ENCODE measurements around the gene GPLD1. TPM values are rescaled to one million over a fixed set of nuclear protein-coding genes. Genes with fewer than 3 reads are reported as not detected.

GPLD1 gene
- total and polyA plus RNA-seq, 9 of the 15 experiments (the other 6 are each of a cell fraction or from before 2014, with no cell fraction given): 0.11 to 1.3 (median 0.82) TPM

DNA sequence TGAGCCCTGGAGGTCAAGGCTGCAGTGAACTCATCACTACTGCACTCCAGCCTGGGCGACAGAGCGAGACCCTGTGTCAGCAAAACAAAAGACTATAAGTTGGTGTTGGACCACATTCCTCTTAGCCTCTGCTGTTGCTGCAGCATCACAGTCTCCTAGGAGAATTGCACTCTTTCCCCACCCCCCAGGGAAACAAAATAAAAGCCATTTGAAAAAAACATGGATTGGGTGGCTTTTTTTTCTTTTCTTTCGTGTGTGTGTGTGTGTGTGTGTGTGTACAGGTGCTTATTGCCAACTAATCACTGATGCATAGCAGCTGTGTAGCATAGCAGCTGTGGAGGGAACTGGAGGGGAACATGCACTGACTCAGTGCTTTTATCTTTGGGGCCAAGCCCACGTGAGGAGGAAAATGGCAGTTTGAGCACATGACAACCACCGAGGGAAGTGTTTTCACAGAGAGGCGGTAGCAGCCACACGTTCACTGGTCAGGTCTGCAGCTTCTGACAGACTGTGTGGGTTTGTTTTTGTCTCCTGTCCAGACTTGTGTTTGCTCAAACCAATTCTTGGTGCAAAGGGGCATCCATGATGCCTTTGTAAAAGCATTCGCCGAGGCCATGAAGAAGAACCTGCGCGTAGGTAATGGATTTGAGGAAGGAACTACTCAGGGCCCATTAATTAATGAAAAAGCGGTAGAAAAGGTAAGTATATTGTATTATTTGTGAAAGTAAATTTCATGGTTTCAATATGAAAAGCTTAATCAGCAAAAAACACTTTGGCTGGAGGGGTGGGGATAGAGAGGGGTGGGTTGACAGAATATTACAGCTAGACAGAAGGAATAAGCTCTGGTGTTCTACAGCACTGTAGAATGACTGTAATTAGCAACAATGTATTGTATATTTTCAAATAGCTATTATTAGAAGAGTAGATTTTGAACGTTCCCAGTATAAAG is 33.1 kb upstream of the GPLD1 start (continued):
- TF ChIP-seq, protein P1, sequence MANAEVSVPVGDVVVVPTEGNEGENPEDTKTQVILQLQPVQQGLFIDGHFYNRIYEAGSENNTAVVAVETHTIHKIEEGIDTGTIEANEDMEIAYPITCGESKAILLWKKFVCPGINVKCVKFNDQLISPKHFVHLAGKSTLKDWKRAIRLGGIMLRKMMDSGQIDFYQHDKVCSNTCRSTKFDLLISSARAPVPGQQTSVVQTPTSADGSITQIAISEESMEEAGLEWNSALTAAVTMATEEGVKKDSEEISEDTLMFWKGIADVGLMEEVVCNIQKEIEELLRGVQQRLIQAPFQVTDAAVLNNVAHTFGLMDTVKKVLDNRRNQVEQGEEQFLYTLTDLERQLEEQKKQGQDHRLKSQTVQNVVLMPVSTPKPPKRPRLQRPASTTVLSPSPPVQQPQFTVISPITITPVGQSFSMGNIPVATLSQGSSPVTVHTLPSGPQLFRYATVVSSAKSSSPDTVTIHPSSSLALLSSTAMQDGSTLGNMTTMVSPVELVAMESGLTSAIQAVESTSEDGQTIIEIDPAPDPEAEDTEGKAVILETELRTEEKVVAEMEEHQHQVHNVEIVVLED (CRISPR knock-in tag; IDR thresholded peaks at IDR 0.05): 0 out of 2 replicates have a peak, but pooled peaks have one; percentile 22
- TF ChIP-seq ZNF75A (CRISPR knock-in tag; IDR thresholded peaks at IDR 0.05): peak; percentile 68; the same call in 1 of the 2 replicates
- 0 out of 2 replicates have a peak, but pooled peaks have one; percentile 55 for TF ChIP-seq PYGO2 (tag; IDR thresholded peaks at IDR 0.05)
- no peak for TF ChIP-seq POLR2B (IDR thresholded peaks at IDR 0.05; ENCODE audit: low read depth, partially characterized antibody)
- TF ChIP-seq NFXL1 (CRISPR knock-in tag; IDR thresholded peaks at IDR 0.05): 0 out of 2 replicates have a peak, but pooled peaks have one; percentile 70
- no peak for TF ChIP-seq ESRRB (CRISPR knock-in tag; IDR thresholded peaks at IDR 0.05; ENCODE audit: borderline replicate concordance)
- TF ChIP-seq DPF2 (IDR thresholded peaks at IDR 0.05): peak; percentile 37; the same call in 1 of the 2 replicates
- TF ChIP-seq, protein P2, sequence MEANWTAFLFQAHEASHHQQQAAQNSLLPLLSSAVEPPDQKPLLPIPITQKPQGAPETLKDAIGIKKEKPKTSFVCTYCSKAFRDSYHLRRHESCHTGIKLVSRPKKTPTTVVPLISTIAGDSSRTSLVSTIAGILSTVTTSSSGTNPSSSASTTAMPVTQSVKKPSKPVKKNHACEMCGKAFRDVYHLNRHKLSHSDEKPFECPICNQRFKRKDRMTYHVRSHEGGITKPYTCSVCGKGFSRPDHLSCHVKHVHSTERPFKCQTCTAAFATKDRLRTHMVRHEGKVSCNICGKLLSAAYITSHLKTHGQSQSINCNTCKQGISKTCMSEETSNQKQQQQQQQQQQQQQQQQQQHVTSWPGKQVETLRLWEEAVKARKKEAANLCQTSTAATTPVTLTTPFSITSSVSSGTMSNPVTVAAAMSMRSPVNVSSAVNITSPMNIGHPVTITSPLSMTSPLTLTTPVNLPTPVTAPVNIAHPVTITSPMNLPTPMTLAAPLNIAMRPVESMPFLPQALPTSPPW (CRISPR knock-in tag; IDR thresholded peaks at IDR 0.05): peak; percentile 26
- TF ChIP-seq PRMT5 (CRISPR knock-in tag; IDR thresholded peaks at IDR 0.05): no peak
- no peak for TF ChIP-seq ZNF124 (CRISPR knock-in tag; IDR thresholded peaks at IDR 0.05)
- TF ChIP-seq CHD2 (IDR thresholded peaks at IDR 0.05; ENCODE audit: low read depth, low read length): no peak
- TF ChIP-seq KLF6 (CRISPR knock-in tag; IDR thresholded peaks at IDR 0.05; ENCODE audit: borderline replicate concordance): peak; percentile 75; the same call in 1 of the 2 replicates
- TF ChIP-seq NFE2 (IDR thresholded peaks at IDR 0.05; ENCODE audit: low read depth): peak; percentile 42; the same call in 1 of the 2 replicates
- TF ChIP-seq, protein P3, sequence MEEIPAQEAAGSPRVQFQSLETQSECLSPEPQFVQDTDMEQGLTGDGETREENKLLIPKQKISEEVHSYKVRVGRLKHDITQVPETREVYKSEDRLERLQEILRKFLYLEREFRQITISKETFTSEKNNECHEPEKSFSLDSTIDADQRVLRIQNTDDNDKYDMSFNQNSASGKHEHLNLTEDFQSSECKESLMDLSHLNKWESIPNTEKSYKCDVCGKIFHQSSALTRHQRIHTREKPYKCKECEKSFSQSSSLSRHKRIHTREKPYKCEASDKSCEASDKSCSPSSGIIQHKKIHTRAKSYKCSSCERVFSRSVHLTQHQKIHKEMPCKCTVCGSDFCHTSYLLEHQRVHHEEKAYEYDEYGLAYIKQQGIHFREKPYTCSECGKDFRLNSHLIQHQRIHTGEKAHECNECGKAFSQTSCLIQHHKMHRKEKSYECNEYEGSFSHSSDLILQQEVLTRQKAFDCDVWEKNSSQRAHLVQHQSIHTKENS (CRISPR knock-in tag; IDR thresholded peaks at IDR 0.05): no peak
- no peak for TF ChIP-seq PURB (CRISPR knock-in tag; IDR thresholded peaks at IDR 0.05; ENCODE audit: low read depth)
- 0 out of 2 replicates have a peak, but pooled peaks have one; percentile 10 for TF ChIP-seq JUN (IDR thresholded peaks at IDR 0.05; ENCODE audit: borderline replicate concordance, low read depth, low read length)
- TF ChIP-seq JUN (CRISPR knock-in tag; IDR thresholded peaks at IDR 0.05; ENCODE audit: borderline replicate concordance): no peak
- TF ChIP-seq, protein P4, sequence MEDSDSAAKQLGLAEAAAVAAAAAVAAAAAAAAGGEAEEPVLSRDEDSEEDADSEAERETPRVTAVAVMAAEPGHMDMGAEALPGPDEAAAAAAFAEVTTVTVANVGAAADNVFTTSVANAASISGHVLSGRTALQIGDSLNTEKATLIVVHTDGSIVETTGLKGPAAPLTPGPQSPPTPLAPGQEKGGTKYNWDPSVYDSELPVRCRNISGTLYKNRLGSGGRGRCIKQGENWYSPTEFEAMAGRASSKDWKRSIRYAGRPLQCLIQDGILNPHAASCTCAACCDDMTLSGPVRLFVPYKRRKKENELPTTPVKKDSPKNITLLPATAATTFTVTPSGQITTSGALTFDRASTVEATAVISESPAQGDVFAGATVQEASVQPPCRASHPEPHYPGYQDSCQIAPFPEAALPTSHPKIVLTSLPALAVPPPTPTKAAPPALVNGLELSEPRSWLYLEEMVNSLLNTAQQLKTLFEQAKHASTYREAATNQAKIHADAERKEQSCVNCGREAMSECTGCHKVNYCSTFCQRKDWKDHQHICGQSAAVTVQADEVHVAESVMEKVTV (CRISPR knock-in tag; IDR thresholded peaks at IDR 0.05): 0 out of 2 replicates have a peak, but pooled peaks have one; percentile 23
- TF ChIP-seq ZNF830 (CRISPR knock-in tag; IDR thresholded peaks at IDR 0.05): no peak
- TF ChIP-seq EP300 (IDR thresholded peaks at IDR 0.05; ENCODE audit: low read length): peak; percentile 30; the same call in 1 of the 2 replicates
